ENCODE results near the gene KIAA1217. TPM values are rescaled to one million over a fixed set of nuclear protein-coding genes. Genes with fewer than 3 reads are reported as not detected.

KIAA1217 gene
- total and polyA plus RNA-seq, 12 donors = 10.8 to 73.7 (median 40.8) TPM

GRCh38 chr10:24269476-24269875 is 60.5 kb downstream of the KIAA1217 start:
- Histone ChIP-seq H3K4me3 (no peak overlapping the region), H3K27ac (no peak overlapping the region), H3K9me3 (replicated peaks in 1 of 3) (no peaks in the 10 kb centered on the region), H3K36me3 (replicated peaks in 1 of 2) (no peaks in the 10 kb centered on the region), H3K27me3 (no peaks in the 10 kb centered on the region), H3K4me1 (replicated peaks in 1 of 2) (peaks cover 0 to 9% of the 10 kb centered on the region in 2 donors)
- TF ChIP-seq CTCF (IDR thresholded peaks at IDR 0.05) (no peak), POLR2A (IDR thresholded peaks at IDR 0.05) (no peak)
- intact Hi-C loops (cut with DNase I) = no loop called here
- 80 to 100% (median 93%) methylated on average over 1 of the region's 1 CpG for WGBS, 4 donors
- DNase-seq = no peak

- TF ChIP-seq POLR2A (IDR thresholded peaks at IDR 0.05) (no peak), CTCF (IDR thresholded peaks at IDR 0.05) (no peak)
- WGBS, 4 donors = 84 to 91% (median 89%) methylated on average over 7 of the region's 7 CpGs
- no peaks in the 10 kb centered on the region for H3K27me3 ChIP-seq
- no peak overlapping the region for H3K27ac ChIP-seq
- no peak overlapping the region for H3K4me3 ChIP-seq
- H3K9me3 ChIP-seq (replicated peaks in 1 of 3) = no peaks in the 10 kb centered on the region
- no peaks in the 10 kb centered on the region for H3K36me3 ChIP-seq (replicated peaks in 1 of 2)
- DNase-seq = no peak
- intact Hi-C loops (cut with DNase I) = no loop called here
- H3K4me1 ChIP-seq (replicated peaks in 1 of 2) = peaks cover 3 to 6% of the 10 kb centered on the region in 2 donors
These were observed 63.4 kb downstream of the KIAA1217 start for GRCh38 chr10:24272374-24272773.

- 80 to 94% (median 90%) methylated on average over 1 to 3 of the region's 3 CpGs for WGBS, 4 donors
- TF ChIP-seq POLR2A (IDR thresholded peaks at IDR 0.05) (no peak), CTCF (IDR thresholded peaks at IDR 0.05) (no peak)
- intact Hi-C loops (cut with DNase I) = no loop called here
- Histone ChIP-seq H3K27me3 (no peaks in the 10 kb centered on the region), H3K4me3 (no peak overlapping the region), H3K36me3 (replicated peaks in 1 of 2) (no peaks in the 10 kb centered on the region), H3K9me3 (replicated peaks in 1 of 3) (no peaks in the 10 kb centered on the region), H3K27ac (peak overlapping the region; percentile 61 to 92 (median 86)), H3K4me1 (replicated peaks in 1 of 2) (peaks cover 19 to 23% of the 10 kb centered on the region in 2 donors)
- DNase-seq = no peak
These were observed 68.3 kb downstream of the KIAA1217 start for GRCh38 chr10:24277277-24277676.

- H3K9me3 ChIP-seq (replicated peaks in 1 of 3) = no peaks in the 10 kb centered on the region
- no peaks in the 10 kb centered on the region for H3K27me3 ChIP-seq
- H3K4me1 ChIP-seq (replicated peaks in 1 of 2) = peaks cover 19 to 23% of the 10 kb centered on the region in 2 donors
- intact Hi-C loops (cut with DNase I) = no loop called here
- no peaks in the 10 kb centered on the region for H3K36me3 ChIP-seq (replicated peaks in 1 of 2)
- DNase-seq = peak; percentile 67 to 90 (median 88)
- TF ChIP-seq CTCF (IDR thresholded peaks at IDR 0.05) = no peak
- TF ChIP-seq POLR2A (IDR thresholded peaks at IDR 0.05) = peak in 1 of 2 donors; percentile 54
- H3K4me3 ChIP-seq = no peak overlapping the region
- WGBS, 4 donors = 37 to 59% (median 49%) methylated on average over 8 to 9 of the region's 9 CpGs
- peak overlapping the region; percentile 61 to 92 (median 86) for H3K27ac ChIP-seq
These were observed 68.8 kb downstream of the KIAA1217 start for GRCh38 chr10:24277771-24278170.

Data from adrenal gland (tissue), 12 donors.